CD4-positive, alpha-beta memory T cell (primary cell): Measurements from ENCODE around the gene BICDL1. TPM values are rescaled to one million over a fixed set of nuclear protein-coding genes. Genes with fewer than 3 reads are reported as not detected.

ENCODE experiments used
- CTCF ChIA-PET: fragments of 350-600 bp; sonication (Branson Sonifier 250); formaldehyde crosslinking; loops from one replicate; lab custom pipeline; 2021; ENCODE audit warnings: inconsistent platforms; ENCODE audit not compliant: partially characterized antibody; lab: Charles Lee
- POLR2A ChIA-PET: fragments of 350-600 bp; sonication (Branson Sonifier 250); formaldehyde crosslinking; loops from one replicate; lab custom pipeline; 2021; ENCODE audit not compliant: partially characterized antibody; lab: Charles Lee
- DNase-seq, 5 donors: peaks; one replicate each; pipeline versions ENCODE4 v3.0.0 to v3.0.0-alpha.2; 2020 to 2022; ENCODE audit warnings: mixed read lengths in 1 of 5
- H3K27ac ChIP-seq: one replicate; pipeline ENCODE4 v1.7.0; 2013; ENCODE audit warnings: low read depth, low read length
- H3K27me3 ChIP-seq: 2 replicates; pipeline ENCODE4 v1.7.0; 2013; ENCODE audit warnings: mild to moderate bottlenecking, low read length, moderate library complexity; ENCODE audit not compliant: insufficient read depth
- H3K36me3 ChIP-seq: 2 replicates; pipeline ENCODE4 v1.7.0; 2013; ENCODE audit warnings: mild to moderate bottlenecking, low read length, moderate library complexity; ENCODE audit not compliant: insufficient read depth
- H3K4me1 ChIP-seq: 2 replicates; pipeline ENCODE4 v1.7.0; 2013; ENCODE audit warnings: mild to moderate bottlenecking, low read length, moderate library complexity; ENCODE audit not compliant: insufficient read depth
- H3K4me3 ChIP-seq, 2 donors: one replicate each; pipeline ENCODE4 v1.7.0; 2013; ENCODE audit warnings: low read length in 2 of 2, mild to moderate bottlenecking in 1 of 2
- H3K9me3 ChIP-seq, 2 donors: one replicate each; pipeline ENCODE4 v1.7.0; 2013; ENCODE audit warnings: low read length in 2 of 2, control low read depth in 1 of 2; ENCODE audit not compliant: control insufficient read depth in 1 of 2
- H3K27ac Mint-ChIP-seq, 7 donors: one replicate each; pipeline ENCODE4 v1.8.0; 2020 to 2021; ENCODE audit warnings: mixed read lengths in 7 of 7, mild to moderate bottlenecking in 6 of 7, inconsistent platforms in 3 of 7, moderate library complexity in 3 of 7
- H3K27me3 Mint-ChIP-seq, 2 donors: one replicate each; pipeline ENCODE4 v1.8.0; 2020 to 2021; ENCODE audit warnings: mixed read lengths in 2 of 2
- H3K36me3 Mint-ChIP-seq, 2 donors: one replicate each; pipeline ENCODE4 v1.8.0; 2020 to 2021; ENCODE audit warnings: mixed read lengths in 2 of 2, inconsistent platforms in 1 of 2, mild to moderate bottlenecking in 1 of 2
- H3K4me1 Mint-ChIP-seq, 4 donors: one replicate each; pipeline ENCODE4 v1.8.0; 2020 to 2021; ENCODE audit warnings: mixed read lengths in 4 of 4, mild to moderate bottlenecking in 1 of 4
- H3K4me3 Mint-ChIP-seq, 8 donors: one replicate each; pipeline ENCODE4 v1.8.0; 2020 to 2021; ENCODE audit warnings: mixed read lengths in 8 of 8, mild to moderate bottlenecking in 7 of 8, moderate library complexity in 6 of 8, inconsistent platforms in 3 of 8
- H3K9me3 Mint-ChIP-seq, 8 donors: one replicate each; pipeline ENCODE4 v1.8.0; 2020 to 2021; ENCODE audit warnings: mixed read lengths in 8 of 8, mild to moderate bottlenecking in 5 of 8, inconsistent platforms in 3 of 8, moderate library complexity in 1 of 8
- intact Hi-C: fragments of 100-400 bp; cut with micrococcal nuclease; formaldehyde crosslinking; loops from one replicate; pipeline ENCODE4 v1.15.1; 2023
- polyA plus RNA-seq, 2 donors: library from polyadenylated mRNA; unstranded; fragments of 300-500 nt; fragmentation: Illumina TruSeq; gene quantifications; one replicate each; pipeline ENCODE4 v1.2.3, GENCODE V29; 2021
- total RNA-seq, 2 experiments: library from RNA; stranded (reverse); gene quantifications; one replicate each; pipeline ENCODE4 v1.2.3, GENCODE V29; 2021

BICDL1 gene
- total and polyA plus RNA-seq, 4 experiments from 2014 or later, result 2.3 to 153 (median 73.2) TPM

- peak overlapping the region; percentile 20 for H3K27ac ChIP-seq
- Mint-ChIP-seq H3K9me3 (peaks cover 0 to 2% (median 0%) of the 10 kb centered on the region in 8 donors), H3K4me3 (peak overlapping the region in 5 of 8 donors; percentile 2 to 81 (median 34)), H3K4me1 (peaks cover 16 to 54% (median 26%) of the 10 kb centered on the region in 4 donors), H3K27ac (peak overlapping the region in 6 of 7 donors; percentile 18 to 72 (median 51)), H3K36me3 (peaks cover 23 to 63% of the 10 kb centered on the region in 2 donors), H3K27me3 (no peaks in the 10 kb centered on the region)
- DNase-seq, result no peak
- H3K4me3 ChIP-seq, result no peak overlapping the region
- ChIA-PET CTCF (interaction anchor here (1.2 kb wide), 1 partner anchor 10 kb away, joined by 3 read pairs; no protein-coding TSS in a partner anchor), POLR2A (interaction anchor here (0.8 to 1.2 kb wide), 4 partner anchors 12 to 16 kb away, joined by 3 to 4 read pairs (median 3); partner anchors contain the start of gene RAB35)
- intact Hi-C loops, result no loop called here
- no peaks in the 10 kb centered on the region for H3K9me3 ChIP-seq
- peaks cover 25% of the 10 kb centered on the region for H3K4me1 ChIP-seq
- H3K36me3 ChIP-seq, result peaks cover 53% of the 10 kb centered on the region
- no peaks in the 10 kb centered on the region for H3K27me3 ChIP-seq
Measured at GRCh38 chr12:120102189-120103043, 113.4 kb downstream of the BICDL1 start.

GRCh38 chr12:120103044-120103338 lies 114.0 kb downstream of the BICDL1 start:
- POLR2A ChIA-PET, result interaction anchor here (0.8 to 1.2 kb wide), 4 partner anchors 13 to 16 kb away, joined by 3 to 4 read pairs (median 3); partner anchors contain the start of gene RAB35
- peaks cover 18 to 58% (median 28%) of the 10 kb centered on the region in 4 donors for H3K4me1 Mint-ChIP-seq

GRCh38 chr12:120103371-120103770 lies 114.3 kb downstream of the BICDL1 start:
- Histone ChIP-seq H3K9me3 (no peaks in the 10 kb centered on the region), H3K4me3 (no peak overlapping the region), H3K27me3 (no peaks in the 10 kb centered on the region), H3K4me1 (peaks cover 31% of the 10 kb centered on the region), H3K36me3 (peaks cover 56% of the 10 kb centered on the region), H3K27ac (no peak overlapping the region)
- no peak for DNase-seq
- Mint-ChIP-seq H3K4me3 (no peak overlapping the region), H3K9me3 (peaks cover 0 to 4% (median 0%) of the 10 kb centered on the region in 8 donors), H3K36me3 (peaks cover 23 to 64% of the 10 kb centered on the region in 2 donors), H3K4me1 (peaks cover 21 to 62% (median 30%) of the 10 kb centered on the region in 4 donors), H3K27ac (no peak overlapping the region), H3K27me3 (no peaks in the 10 kb centered on the region)
- ChIA-PET POLR2A (interaction anchor here (0.9 kb wide), 1 partner anchor 15 kb away, joined by 4 read pairs; no protein-coding TSS in a partner anchor), CTCF (no interaction called here)
- intact Hi-C loops, result no loop called here

More at GRCh38 chr12:120103044-120103338, 114.0 kb downstream of the BICDL1 start:
- peak overlapping the region in 1 of 7 donors; percentile 44 for H3K27ac Mint-ChIP-seq
- no peak for DNase-seq
- no peaks in the 10 kb centered on the region for H3K27me3 ChIP-seq
- H3K36me3 Mint-ChIP-seq, result peaks cover 23 to 64% of the 10 kb centered on the region in 2 donors
- peaks cover 0 to 4% (median 0%) of the 10 kb centered on the region in 8 donors for H3K9me3 Mint-ChIP-seq
- H3K36me3 ChIP-seq, result peaks cover 55% of the 10 kb centered on the region
- no peak overlapping the region for H3K4me3 Mint-ChIP-seq
- H3K9me3 ChIP-seq, result no peaks in the 10 kb centered on the region
- H3K27ac ChIP-seq, result no peak overlapping the region
- H3K4me3 ChIP-seq, result no peak overlapping the region
- H3K27me3 Mint-ChIP-seq, result no peaks in the 10 kb centered on the region
- peaks cover 28% of the 10 kb centered on the region for H3K4me1 ChIP-seq
- CTCF ChIA-PET, result interaction anchor here (1.2 kb wide), 1 partner anchor 9 kb away, joined by 3 read pairs; no protein-coding TSS in a partner anchor
- intact Hi-C loops, result no loop called here

GRCh38 chr12:120106151-120106550 lies 117.1 kb downstream of the BICDL1 start:
- Histone ChIP-seq H3K4me1 (peaks cover 51% of the 10 kb centered on the region), H3K9me3 (no peaks in the 10 kb centered on the region), H3K27me3 (no peaks in the 10 kb centered on the region), H3K4me3 (no peak overlapping the region), H3K36me3 (peaks cover 44% of the 10 kb centered on the region), H3K27ac (no peak overlapping the region)
- no peak for DNase-seq
- POLR2A ChIA-PET, result interaction anchor here (1.3 to 1.6 kb wide), 2 partner anchors 10 to 16 kb away, joined by 5 to 6 read pairs; partner anchors contain the start of gene RAB35
- H3K27me3 Mint-ChIP-seq, result no peaks in the 10 kb centered on the region
- H3K36me3 Mint-ChIP-seq, result peaks cover 29 to 55% of the 10 kb centered on the region in 2 donors
- H3K9me3 Mint-ChIP-seq, result peaks cover 0 to 4% (median 0%) of the 10 kb centered on the region in 8 donors
- peaks cover 37 to 74% (median 49%) of the 10 kb centered on the region in 4 donors for H3K4me1 Mint-ChIP-seq
- CTCF ChIA-PET, result no interaction called here
- peak overlapping the region in 1 of 8 donors; percentile 14 for H3K4me3 Mint-ChIP-seq
- H3K27ac Mint-ChIP-seq, result peak overlapping the region in 2 of 7 donors; percentile 44 to 79
- intact Hi-C loops, result no loop called here

- intact Hi-C loops, result loop anchor here (1.0 kb wide), 1 partner anchor 22 kb away; no protein-coding TSS in a partner anchor
- CTCF ChIA-PET, result interaction anchor here (0.6 to 1.2 kb wide), 3 partner anchors 17 to 112 kb away, joined by 3 to 4 read pairs (median 3); no protein-coding TSS in a partner anchor
- peaks cover 65% of the 10 kb centered on the region for H3K4me1 ChIP-seq
Measured at GRCh38 chr12:120109570-120110267, 120.7 kb downstream of the BICDL1 start.

GRCh38 chr12:120110550-120111501 lies 121.8 kb downstream of the BICDL1 start:
- Mint-ChIP-seq H3K27me3 (no peaks in the 10 kb centered on the region), H3K27ac (peak overlapping the region; percentile 69 to 94 (median 78)), H3K4me3 (peak overlapping the region; percentile 33 to 85 (median 80)), H3K4me1 (peaks cover 52 to 87% (median 67%) of the 10 kb centered on the region in 4 donors), H3K9me3 (peaks cover 0 to 2% (median 0%) of the 10 kb centered on the region in 8 donors), H3K36me3 (peaks cover 28 to 49% of the 10 kb centered on the region in 2 donors)
- peak; percentile 49 to 70 (median 61) for DNase-seq
- H3K36me3 ChIP-seq, result peaks cover 23% of the 10 kb centered on the region
- peak overlapping the region in 1 of 2 donors; percentile 45 for H3K4me3 ChIP-seq
- H3K9me3 ChIP-seq, result no peaks in the 10 kb centered on the region
- peaks cover 76% of the 10 kb centered on the region for H3K4me1 ChIP-seq
- peak overlapping the region; percentile 56 for H3K27ac ChIP-seq
- no peaks in the 10 kb centered on the region for H3K27me3 ChIP-seq
- ChIA-PET CTCF (interaction anchor here (0.8 to 2.2 kb wide), 4 partner anchors 24 to 90 kb away, joined by 3 to 11 read pairs (median 4); partner anchors contain the start of gene RPLP0), POLR2A (interaction anchor here (0.9 to 4.5 kb wide), 7 partner anchors 10 to 181 kb away, joined by 3 to 27 read pairs (median 10); partner anchors contain the start of genes BICDL1, RNU4-2 and RPLP0)
- intact Hi-C loops, result loop anchor here (1.0 kb wide), 1 partner anchor 24 kb away; no protein-coding TSS in a partner anchor

More at GRCh38 chr12:120109570-120110267, 120.7 kb downstream of the BICDL1 start:
- peak overlapping the region in 6 of 8 donors; percentile 15 to 85 (median 80) for H3K4me3 Mint-ChIP-seq
- peaks cover 0 to 4% (median 0%) of the 10 kb centered on the region in 8 donors for H3K9me3 Mint-ChIP-seq
- POLR2A ChIA-PET, result interaction anchor here (0.9 to 4.5 kb wide), 5 partner anchors 11 to 120 kb away, joined by 3 to 27 read pairs (median 14); partner anchors contain the start of genes BICDL1 and RPLP0
- Histone ChIP-seq H3K9me3 (no peaks in the 10 kb centered on the region), H3K4me3 (no peak overlapping the region), H3K36me3 (peaks cover 31% of the 10 kb centered on the region), H3K27ac (peak overlapping the region; percentile 56), H3K27me3 (no peaks in the 10 kb centered on the region)
- peaks cover 29 to 46% of the 10 kb centered on the region in 2 donors for H3K36me3 Mint-ChIP-seq
- H3K27me3 Mint-ChIP-seq, result no peaks in the 10 kb centered on the region
- no peak for DNase-seq
- H3K4me1 Mint-ChIP-seq, result peaks cover 47 to 84% (median 62%) of the 10 kb centered on the region in 4 donors
- peak overlapping the region in 6 of 7 donors; percentile 15 to 74 (median 68) for H3K27ac Mint-ChIP-seq
